Measurements from ENCODE around the gene GABRR2.

The GABRR2 gene

DNA sequence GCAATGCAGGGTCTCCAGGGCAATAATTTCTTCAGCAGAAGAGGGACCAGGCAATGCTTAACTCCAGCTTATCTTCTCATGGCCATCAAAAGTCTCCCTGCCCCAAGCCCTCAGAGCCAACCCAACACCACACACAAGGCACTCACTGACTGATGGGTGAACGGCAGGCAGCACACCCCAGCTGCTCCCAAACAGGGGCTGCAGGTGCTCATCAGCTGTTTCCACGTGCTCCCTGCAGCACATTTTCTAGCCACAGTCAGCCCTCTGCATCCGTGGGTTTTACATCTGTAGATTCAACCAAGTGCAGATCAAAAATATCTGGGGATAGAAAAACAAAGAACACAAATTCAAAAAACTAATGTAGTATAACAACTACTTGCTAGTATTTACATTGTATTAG, 94.0 kb downstream of the GABRR2 start:
- Histone ChIP-seq H3K9ac (ENCODE audit: low read depth, low read length, poor library complexity, severe bottlenecking) (no peak overlapping the region), H3K79me2 (ENCODE audit: insufficient read depth, low read length) (no peaks in the 10 kb centered on the region), H3K9me3 (ENCODE audit: insufficient read depth, low read depth, low read length) (no peaks in the 10 kb centered on the region), H3K36me3 (ENCODE audit: insufficient read depth, low read length) (no peaks in the 10 kb centered on the region), H2AFZ (ENCODE audit: low read length) (no peak overlapping the region), H3K27me3 (ENCODE audit: insufficient read depth, low read length, poor library complexity, severe bottlenecking) (no peaks in the 10 kb centered on the region), H3K9me2 (replicated peaks; ENCODE audit: low read depth, low read length) (no peaks in the 10 kb centered on the region), H3F3A (ENCODE audit: low read depth) (no peaks in the 10 kb centered on the region), H3K4me2 (ENCODE audit: low read depth, low read length, poor library complexity, severe bottlenecking) (no peak overlapping the region), H4K20me1 (ENCODE audit: insufficient read depth, low read length, poor library complexity, severe bottlenecking) (no peaks in the 10 kb centered on the region), H3K4me3 (ENCODE audit: low read length, poor library complexity, severe bottlenecking) (no peak overlapping the region), H3K4me1 (ENCODE audit: insufficient read depth, low read length, poor library complexity, severe bottlenecking) (no peaks in the 10 kb centered on the region)
- no peak for TF ChIP-seq EZH2phosphoT487 (IDR thresholded peaks at IDR 0.05; ENCODE audit: borderline replicate concordance)
- TF ChIP-seq, protein P1, sequence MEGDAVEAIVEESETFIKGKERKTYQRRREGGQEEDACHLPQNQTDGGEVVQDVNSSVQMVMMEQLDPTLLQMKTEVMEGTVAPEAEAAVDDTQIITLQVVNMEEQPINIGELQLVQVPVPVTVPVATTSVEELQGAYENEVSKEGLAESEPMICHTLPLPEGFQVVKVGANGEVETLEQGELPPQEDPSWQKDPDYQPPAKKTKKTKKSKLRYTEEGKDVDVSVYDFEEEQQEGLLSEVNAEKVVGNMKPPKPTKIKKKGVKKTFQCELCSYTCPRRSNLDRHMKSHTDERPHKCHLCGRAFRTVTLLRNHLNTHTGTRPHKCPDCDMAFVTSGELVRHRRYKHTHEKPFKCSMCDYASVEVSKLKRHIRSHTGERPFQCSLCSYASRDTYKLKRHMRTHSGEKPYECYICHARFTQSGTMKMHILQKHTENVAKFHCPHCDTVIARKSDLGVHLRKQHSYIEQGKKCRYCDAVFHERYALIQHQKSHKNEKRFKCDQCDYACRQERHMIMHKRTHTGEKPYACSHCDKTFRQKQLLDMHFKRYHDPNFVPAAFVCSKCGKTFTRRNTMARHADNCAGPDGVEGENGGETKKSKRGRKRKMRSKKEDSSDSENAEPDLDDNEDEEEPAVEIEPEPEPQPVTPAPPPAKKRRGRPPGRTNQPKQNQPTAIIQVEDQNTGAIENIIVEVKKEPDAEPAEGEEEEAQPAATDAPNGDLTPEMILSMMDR (conservative IDR thresholded peaks at IDR 0.05; ENCODE audit: low read length) = no peak

DNA sequence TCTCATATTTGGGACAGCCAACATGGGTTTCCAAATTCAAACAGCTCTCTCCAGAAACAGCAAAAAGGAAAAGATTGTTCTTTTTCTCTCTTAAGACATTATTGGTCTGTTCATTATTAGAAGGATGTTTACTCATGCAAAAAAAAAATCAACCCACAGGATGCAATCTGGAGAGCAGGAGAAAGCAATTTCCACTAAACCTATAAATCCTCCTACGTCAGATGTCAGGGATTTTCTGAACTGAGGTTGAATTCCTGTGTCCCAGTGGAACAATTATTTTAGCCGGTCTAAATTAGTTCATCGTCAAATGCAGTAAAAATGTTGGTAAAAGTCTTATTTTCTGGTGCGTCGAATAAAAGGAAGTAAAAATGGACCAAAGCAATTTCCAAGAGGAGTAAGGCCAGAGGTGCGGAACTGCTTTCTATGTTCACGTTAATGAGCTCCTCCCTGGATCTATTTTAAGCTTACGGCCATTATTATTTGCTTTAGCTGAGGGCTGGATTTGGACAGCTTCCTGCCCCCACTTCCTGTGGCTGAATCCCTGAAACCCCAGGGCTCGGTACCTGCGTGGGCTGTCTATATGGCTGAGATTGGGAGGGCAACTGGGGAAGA, 97.7 kb downstream of the GABRR2 start, which contains the start of gene GABRR1:
TSS of gene GABRR1 (minus strand) at position 60 of the 612 bp plus-strand sequence. CDS start at position 24, 36 bp downstream.
- TF ChIP-seq, protein P1 (conservative IDR thresholded peaks at IDR 0.05; ENCODE audit: low read length) = no peak
- no peak for TF ChIP-seq EZH2phosphoT487 (IDR thresholded peaks at IDR 0.05; ENCODE audit: borderline replicate concordance)

DNA sequence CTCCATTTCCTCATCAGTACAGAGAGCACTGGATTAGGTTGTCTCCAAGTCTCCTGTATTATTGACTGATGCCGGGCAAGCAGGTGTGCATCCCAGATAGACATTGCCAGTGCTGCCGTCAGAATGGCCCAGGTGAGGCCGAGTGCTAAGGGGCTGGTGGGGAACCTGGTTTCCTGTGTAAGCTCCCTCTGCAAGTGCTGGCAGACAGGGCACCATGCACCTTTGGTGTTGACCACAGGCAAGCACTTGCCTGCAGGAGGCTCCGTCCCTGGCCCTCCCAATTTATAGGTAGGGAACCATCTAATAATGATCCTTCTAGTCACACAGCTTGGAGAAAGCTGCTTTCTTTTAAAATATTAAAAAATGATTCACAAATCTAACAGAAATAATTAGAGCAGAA, 98.7 kb downstream of the GABRR2 start:
- no peak for TF ChIP-seq EZH2phosphoT487 (IDR thresholded peaks at IDR 0.05; ENCODE audit: borderline replicate concordance)
- TF ChIP-seq, protein P1 (conservative IDR thresholded peaks at IDR 0.05; ENCODE audit: low read length) = no peak
- H3K4me3 ChIP-seq (ENCODE audit: low read length, poor library complexity, severe bottlenecking) = no peak overlapping the region
- H3F3A ChIP-seq (ENCODE audit: low read depth) = no peaks in the 10 kb centered on the region
- no peaks in the 10 kb centered on the region for H3K9me3 ChIP-seq (ENCODE audit: insufficient read depth, low read depth, low read length)
- H3K4me2 ChIP-seq (ENCODE audit: low read depth, low read length, poor library complexity, severe bottlenecking) = no peak overlapping the region
- no peak overlapping the region for H2AFZ ChIP-seq (ENCODE audit: low read length)
- H3K27me3 ChIP-seq (ENCODE audit: insufficient read depth, low read length, poor library complexity, severe bottlenecking) = no peaks in the 10 kb centered on the region
- no peaks in the 10 kb centered on the region for H3K4me1 ChIP-seq (ENCODE audit: insufficient read depth, low read length, poor library complexity, severe bottlenecking)
- H3K36me3 ChIP-seq (ENCODE audit: insufficient read depth, low read length) = no peaks in the 10 kb centered on the region
- H3K9me2 ChIP-seq (replicated peaks; ENCODE audit: low read depth, low read length) = no peaks in the 10 kb centered on the region
- no peaks in the 10 kb centered on the region for H4K20me1 ChIP-seq (ENCODE audit: insufficient read depth, low read length, poor library complexity, severe bottlenecking)
- H3K9ac ChIP-seq (ENCODE audit: low read depth, low read length, poor library complexity, severe bottlenecking) = no peak overlapping the region
- H3K79me2 ChIP-seq (ENCODE audit: insufficient read depth, low read length) = no peaks in the 10 kb centered on the region

More for the DNA sequence above, 97.7 kb downstream of the GABRR2 start, which contains the start of gene GABRR1:
- Histone ChIP-seq H3K9me3 (ENCODE audit: insufficient read depth, low read depth, low read length) (no peaks in the 10 kb centered on the region), H3F3A (ENCODE audit: low read depth) (no peaks in the 10 kb centered on the region), H3K9me2 (replicated peaks; ENCODE audit: low read depth, low read length) (no peaks in the 10 kb centered on the region), H3K36me3 (ENCODE audit: insufficient read depth, low read length) (no peaks in the 10 kb centered on the region), H3K4me3 (ENCODE audit: low read length, poor library complexity, severe bottlenecking) (no peak within 1 kb of the TSS), H3K27me3 (ENCODE audit: insufficient read depth, low read length, poor library complexity, severe bottlenecking) (no peaks in the 10 kb centered on the region), H3K9ac (ENCODE audit: low read depth, low read length, poor library complexity, severe bottlenecking) (no peak within 1 kb of the TSS), H3K4me1 (ENCODE audit: insufficient read depth, low read length, poor library complexity, severe bottlenecking) (no peaks in the 10 kb centered on the region), H3K4me2 (ENCODE audit: low read depth, low read length, poor library complexity, severe bottlenecking) (no peak within 1 kb of the TSS), H4K20me1 (ENCODE audit: insufficient read depth, low read length, poor library complexity, severe bottlenecking) (no peaks in the 10 kb centered on the region), H3K79me2 (ENCODE audit: insufficient read depth, low read length) (no peaks in the 10 kb centered on the region), H2AFZ (ENCODE audit: low read length) (no peak within 1 kb of the TSS)

Data from Loucy (cell line).